Stimulated activated CD8-positive, alpha-beta memory T cell treated with anti-CD3 and anti-CD28 coated beads, Interleukin-7, amount 100 ng/mL, for 48 hours (primary cell): ENCODE results near the gene TTC22.

Source experiments
- DNase-seq, 2 donors: peaks; one replicate each; pipeline ENCODE4 v3.0.0-alpha.2; 2020; ENCODE audit warnings: low read depth in 1 of 2; ENCODE audit errors: extremely low read depth in 1 of 2

The TTC22 gene

DNA sequence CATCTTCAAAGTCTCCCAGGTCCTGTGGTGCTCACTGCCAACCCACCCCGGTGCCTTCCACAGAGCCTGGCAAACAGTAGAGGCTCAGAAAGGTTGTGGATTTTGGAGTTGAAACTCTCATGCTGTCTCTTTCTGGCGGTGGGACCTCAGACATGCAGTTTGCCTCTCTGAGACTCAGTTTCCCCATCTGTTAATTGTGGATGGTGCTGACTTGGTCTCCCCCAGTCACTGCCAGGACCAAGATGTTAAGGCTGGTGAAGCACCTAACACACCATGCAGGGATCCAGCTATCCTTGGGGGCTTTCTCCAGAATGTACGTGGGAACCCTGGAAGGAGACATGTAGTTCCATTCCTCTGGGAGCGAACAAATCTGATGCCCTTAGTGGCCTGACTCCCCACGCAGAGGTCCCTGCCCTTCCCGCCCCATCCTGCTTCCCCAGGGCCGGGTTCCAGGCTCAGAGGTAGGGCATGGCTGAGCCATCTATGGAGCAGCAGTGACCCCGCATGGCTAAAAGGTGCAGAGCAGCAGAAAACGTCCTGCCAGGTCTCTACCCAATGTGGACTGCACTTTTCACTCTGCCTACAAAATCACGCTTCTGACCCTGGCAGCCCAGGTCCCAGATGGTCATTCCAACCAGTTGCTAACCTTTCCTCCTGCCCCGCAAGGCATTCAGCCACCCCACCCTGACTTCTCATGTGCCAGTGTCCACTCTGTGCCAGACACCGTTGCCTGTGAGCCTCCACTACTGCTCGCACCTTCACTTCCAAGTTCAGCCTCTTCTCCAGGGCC is 9.2 kb upstream of the TTC22 start:
- DNase-seq = no peak

DNA sequence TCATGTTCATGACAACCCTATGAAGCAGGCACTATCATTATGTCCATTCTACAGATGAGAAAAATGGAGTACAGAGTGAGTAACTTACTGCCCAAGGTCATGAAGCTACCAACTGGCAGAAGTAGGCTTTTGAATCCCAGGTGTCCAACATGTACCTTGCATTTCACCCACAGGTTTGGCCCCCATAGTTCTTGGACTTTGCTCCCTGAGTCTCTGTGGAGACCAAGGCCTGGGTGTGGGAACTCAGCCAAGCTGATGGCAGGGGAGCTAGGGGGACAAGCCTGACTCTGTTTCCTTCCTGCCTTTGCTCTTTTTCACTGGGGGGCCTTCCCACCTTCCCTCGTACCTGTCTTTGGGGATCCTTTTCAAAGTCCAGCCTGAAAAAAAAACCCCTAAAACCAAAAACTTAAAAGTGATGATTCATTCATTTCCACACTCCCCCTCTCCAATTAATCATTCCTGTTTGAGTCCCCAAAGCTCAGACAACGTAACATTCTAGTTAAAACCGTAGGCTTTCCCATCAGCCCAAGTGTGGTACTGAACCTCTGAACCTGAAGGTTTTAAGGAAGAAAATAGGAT is 8.5 kb upstream of the TTC22 start:
- DNase-seq = no peak

DNA sequence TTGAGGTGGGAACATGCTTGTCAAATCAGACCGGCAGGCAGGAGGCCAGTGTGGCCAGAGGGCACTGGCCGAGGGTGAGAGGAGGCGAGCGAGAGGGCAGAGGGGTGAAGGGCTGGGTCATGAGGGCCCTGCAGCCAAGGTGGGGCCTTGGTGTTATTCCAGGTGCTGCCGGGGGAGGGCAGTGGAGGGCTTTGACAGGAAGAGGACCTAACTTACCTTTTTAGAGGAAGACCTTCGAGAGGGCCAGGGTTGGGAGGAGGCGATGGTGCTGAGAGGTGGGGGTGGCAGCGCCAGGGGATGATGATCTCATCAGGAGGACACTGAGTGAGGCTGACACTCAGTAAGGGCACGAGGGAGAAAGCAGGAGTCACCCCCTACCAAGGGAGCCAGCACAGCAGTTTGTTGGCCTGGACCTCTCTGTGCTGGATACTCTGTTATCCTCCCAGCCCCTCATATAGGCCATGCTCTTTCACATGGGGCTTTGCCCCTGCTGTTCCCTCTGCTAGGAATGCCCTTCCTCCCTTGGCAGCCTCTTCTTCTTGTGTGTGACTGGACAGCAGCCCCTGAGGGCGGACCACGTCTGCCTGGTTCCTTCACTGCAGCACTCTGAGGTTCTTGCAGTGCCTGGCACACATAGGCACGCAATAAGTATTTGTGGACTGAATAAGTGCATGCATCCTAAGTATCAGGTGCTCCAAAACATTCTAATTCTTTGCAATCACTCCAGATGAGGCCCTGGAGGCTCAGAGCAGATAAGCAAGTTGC is 7.5 kb upstream of the TTC22 start:
- DNase-seq = no peak

DNA sequence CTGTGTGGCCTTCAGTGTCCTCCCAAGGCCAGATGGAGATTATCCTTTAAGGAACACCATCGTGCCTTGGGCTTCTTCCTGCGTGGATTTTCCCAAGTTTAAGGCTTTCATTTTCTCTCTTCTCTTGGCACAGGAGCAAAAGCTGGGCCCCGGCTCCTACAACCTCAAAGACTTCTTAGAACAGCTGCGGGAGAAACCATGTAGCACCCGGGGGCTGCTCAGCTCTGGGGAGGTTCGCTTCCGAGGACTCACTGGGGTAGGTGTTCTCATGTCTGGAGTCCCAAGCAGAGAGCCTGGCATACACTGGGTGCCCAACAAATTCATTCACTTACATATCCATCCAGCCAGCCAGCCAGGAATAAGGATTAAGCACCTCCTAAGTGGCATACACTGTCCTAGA is 6.6 kb upstream of the TTC22 start:
- DNase-seq = no peak

DNA sequence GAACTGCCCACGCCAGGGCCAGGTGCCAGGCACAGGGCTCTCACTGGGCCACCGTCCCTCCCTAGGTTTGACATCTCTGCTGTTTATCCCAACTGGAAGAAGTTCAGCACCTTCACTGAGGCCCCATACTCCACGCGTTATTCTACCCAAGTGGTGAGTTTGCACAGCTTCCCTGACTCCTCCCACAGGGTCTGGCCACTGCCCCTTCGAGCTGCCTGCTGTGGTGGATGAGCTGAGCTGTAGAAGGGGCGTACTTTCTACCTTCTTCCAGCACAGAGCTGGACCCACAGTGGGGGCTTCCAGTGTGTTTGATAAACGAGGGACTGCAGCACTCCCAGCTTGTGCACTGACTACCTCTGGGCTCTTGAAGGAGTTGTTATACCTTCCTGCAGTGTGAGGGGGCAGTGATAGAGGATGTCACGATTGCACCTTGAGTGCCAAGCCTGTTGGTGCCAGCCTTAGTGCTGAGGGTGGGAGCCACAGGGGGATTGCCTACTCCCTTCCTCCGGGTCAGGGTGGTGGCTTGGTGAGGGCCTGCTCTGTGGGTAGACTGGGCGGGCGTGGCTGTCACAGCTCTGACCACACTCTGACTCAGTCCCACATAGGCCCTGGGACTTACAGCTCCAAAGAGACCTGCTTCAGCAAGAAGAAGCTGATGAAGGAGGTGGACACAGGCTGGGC is 5.9 kb upstream of the TTC22 start:
- no peak for DNase-seq

DNA sequence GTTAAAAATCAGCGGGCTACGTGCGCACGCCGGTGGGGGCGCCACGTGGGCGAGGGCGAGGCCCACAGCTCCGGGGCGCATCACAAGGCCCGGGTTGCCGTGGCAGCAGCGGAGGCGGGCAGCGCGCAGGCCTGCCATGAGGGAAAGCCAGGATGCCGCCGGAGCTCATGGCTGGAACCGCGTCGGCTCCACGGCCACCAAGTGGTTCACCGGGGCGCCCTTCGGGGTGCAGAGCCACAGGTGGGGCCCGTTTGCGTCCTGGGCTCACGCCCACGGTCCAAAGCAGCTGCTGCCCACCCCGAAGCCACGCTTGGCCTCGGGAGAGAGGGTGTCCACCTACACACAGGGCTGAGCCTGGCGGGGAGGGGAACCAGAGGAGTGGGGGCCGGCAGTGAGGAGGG is 4.9 kb upstream of the TTC22 start:
- no peak for DNase-seq

DNA sequence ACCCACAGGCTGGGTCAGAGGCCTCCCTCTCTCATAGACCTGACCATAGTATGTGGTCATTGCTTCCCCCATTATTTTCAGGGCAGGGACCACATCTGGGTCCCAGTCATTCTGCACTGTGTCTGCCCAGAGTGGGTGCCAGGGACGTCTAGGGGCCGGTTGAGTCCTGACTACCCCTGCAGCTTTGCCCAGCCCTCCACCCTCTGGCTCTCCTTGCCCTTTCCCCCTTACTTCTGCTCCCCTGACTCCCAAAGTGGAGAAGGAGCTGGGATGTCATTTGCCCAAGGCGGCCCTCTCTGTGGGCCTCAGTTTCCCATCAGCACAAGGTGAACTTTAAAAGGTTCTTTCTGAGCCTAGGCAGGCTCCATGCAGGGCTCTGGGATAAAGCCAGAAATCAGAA is 4.3 kb upstream of the TTC22 start:
- DNase-seq = no peak

DNA sequence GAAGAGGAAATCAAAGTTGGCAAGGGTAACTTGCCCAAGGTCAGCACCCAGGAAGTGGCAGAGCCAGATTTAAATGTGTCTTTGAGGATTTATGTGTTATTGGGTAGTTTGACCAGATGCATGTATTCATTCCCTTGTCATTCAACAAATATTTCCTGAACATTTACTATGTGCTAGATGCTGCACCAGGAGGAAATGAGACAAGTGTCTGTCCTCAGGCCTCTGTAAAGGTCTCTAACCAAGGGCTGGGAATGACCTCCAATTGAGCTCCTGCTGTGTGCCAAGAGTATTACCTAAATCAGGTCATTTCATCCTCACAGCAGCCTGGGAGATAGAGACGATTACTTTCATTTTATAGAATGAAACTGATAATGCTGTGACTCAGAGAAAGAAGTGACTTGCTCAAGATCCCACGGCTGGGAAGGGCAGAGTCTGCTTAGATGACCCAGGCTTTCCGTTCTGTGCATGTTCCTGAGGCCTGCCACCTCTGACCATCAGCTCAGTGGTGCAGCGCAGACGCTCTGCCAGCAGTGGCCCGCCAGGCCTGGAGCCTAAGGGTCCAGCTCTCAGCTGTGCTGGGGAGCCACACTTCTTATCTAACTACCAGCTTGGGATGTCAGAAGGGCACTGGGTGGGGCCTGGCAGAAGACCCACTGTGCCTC is 3.5 kb upstream of the TTC22 start:
- DNase-seq = peak in 1 of 2 donors; percentile 39

DNA sequence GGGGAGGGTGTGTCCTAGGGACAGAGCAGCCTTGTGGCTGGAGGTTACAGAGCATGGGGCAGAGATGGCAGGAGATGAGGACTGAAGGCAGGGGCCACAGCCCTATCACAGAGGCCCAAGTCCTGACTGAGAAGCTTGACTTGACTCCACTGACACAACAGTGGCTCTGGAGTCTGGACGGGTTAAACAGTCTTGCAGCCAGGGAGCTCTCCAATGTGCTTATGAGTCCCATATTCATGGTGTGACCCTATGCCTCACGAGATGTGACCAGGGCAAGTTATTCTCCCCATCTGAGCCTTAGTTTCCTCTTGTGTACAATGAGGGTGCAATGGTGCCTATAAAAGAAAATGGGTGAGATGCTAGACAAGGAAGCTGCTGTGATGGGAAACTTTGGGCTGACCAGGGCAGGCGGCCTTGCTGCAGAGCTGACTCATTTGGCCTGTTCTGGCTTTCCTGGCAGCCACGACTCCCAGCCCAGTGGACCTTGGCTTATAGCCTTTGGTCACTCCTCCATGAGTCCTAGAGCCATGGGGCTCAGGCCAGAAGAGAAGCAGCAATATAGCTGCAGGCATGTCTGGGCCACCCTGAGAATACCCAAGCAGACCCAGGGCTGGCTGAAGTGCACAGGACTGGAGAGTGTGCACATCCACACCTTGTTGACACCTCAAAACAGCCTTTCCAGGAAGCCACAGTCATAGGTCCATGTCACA is 2.8 kb upstream of the TTC22 start:
- DNase-seq = no peak

DNA sequence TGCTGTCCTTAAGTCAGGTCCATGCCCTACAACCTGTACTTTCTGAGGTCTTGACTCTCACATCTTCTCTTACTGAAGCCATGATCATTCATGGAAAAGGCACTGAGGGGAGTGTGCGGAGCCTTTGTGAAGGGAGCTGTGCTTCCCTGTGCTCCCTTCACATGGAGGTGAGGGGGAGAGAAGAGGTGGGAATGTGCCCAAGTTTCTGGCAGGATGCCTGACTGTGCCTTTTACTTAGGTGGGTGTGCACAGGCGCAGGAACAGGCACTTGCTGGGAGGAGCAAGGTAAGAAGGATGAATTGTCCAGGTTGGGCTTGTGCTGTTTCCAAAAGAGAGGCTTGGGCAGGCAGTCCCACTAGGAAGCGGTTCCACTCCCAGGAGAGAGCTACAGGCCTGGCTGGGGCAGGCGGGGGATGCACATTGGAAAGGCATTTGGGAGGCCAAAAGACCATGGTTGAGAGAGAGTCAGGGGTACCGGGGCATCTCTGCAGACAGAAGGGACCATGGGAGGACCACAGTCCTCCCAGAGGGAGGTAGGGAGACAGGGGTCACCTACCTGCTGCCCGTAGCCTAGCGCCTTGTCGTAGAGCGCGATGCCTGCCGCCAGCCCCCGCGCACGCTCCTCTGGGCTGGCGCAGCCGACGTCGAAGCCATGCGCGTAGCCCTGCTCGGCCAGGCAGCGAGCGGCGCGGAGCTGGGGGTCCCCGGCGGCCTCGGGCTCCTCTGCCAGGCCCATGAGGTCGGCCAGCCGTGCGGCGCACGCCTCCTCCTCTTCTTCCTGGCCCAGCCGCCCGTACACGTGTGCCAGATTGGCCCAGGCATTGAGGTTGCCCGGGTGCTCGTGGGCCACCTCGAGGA is 853 bp downstream of the TTC22 start:
- no peak for DNase-seq

DNA sequence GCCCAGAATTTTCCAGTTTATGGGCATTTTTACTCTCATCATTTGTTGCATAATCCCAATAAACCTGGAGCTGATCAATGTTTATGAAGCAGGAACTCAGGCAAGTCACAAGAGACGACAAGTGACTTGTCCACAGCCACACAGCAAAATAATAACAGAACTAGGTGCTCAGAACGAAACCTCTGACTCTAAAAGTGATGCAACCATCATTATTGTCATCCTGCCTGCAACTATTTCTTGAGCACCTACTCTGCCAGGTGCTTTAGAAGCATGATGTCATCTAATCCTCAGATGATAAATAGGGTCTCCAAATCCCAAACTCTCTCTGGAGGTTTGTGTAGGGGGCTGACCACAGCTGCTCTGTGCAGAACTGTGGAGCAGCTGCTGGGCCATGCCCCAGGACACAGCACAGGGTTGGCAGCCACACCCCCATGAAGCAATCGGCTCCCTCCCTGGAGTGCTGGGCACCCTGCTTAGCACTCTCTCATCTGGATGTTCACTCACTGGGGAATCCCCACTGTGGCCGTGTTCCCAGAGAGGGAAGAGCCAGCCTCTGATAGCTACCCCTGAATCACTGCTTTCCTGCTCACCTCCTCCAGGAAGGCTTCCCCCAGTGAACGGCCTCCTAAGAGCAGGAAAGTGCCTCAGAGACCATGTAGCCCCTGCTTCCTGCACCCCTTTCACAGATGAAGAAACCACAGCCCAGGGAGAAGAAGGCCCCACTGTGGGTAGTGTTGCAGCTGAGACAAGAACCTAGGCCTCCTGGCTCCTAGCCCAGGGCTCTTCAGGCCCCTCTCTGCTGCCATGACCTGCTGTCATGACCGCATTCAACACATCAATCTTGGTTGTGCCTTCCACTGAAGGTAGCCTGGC is 2.1 kb downstream of the TTC22 start:
- peak in 1 of 2 donors; percentile 50 for DNase-seq

DNA sequence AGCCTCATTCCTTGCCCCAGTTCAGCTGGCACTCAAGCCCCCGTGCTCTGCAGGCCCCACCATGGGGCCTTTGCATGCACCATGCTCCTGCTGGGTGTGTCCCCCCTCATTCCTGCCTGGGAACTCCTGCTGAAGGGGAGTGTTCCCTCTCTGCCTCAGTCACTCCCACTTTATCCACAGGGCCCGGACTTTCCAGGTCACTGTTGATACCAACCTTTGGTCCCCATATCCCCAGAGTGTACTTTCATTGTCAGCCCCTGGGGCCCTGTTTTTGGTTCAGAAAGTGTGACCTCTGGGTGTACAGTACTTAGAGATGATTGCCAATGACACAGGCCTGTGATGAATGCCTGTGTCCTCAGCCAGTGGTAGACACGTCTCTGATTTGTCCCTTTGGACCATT is 2.9 kb downstream of the TTC22 start:
- no peak for DNase-seq

DNA sequence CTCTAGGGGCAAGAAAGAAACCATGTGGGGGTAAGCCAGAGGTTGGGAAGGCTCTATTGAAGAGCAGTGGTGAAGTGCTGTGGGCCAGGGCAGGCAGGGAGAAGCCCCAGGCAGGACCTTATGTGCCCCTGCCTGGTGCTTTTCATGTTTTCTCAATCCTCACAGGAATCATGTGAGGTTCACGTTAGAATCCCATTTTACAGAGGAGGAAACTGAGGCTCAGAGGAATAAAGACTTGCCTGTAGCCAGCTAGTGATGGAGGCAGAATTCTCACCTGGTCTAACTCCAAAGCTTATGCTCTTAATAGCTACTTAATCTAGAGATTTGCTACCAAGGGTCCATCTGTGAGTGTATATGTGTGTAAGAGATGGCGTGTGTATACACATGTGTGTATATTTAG is 4.2 kb downstream of the TTC22 start:
- no peak for DNase-seq

DNA sequence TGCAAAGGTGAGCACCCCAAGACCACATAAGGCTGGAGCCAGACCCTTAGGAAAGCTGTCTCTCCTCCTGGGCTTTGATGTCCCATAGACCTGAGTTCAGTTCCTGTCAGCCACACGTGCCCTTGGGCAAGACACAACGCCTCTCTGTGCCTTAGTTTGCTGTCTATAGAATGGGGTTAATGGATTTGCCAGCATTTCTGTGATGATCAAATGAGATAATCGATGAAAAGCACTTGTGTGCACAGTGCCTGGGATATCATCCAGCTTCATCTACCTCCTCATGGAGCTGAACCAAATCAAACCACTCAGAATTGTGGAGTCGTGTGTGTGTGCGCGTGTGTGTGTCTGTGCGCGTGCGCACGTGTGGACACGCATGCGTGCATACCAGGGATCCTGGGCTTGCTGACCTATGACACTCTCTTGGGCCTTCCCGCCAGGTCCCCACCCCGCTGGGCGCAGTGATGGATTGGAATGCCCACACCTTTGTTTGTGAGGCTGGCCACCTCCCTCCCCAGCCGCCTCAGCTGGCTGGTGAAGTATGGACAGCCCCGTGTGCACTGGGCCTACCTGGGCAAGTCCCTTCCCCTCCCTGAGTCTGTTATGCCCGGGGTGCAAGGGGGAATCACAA is 5.2 kb downstream of the TTC22 start:
- DNase-seq = no peak

DNA sequence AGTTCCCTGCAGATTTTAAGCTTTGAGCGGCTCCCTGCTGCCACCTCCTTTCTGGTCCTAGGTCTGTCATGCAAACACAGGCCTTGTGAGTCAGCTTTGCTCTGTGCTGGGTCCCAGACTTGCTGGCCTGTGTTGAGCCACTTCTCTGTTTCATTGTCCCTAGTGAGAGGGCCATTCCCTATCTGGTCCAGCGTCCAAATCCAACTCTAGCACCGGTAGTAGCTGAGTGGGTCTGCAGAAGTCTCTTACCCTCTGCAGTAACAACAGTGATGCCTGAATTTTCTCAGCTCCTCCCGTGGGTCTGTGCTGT is 5.8 kb downstream of the TTC22 start:
- no peak for DNase-seq

DNA sequence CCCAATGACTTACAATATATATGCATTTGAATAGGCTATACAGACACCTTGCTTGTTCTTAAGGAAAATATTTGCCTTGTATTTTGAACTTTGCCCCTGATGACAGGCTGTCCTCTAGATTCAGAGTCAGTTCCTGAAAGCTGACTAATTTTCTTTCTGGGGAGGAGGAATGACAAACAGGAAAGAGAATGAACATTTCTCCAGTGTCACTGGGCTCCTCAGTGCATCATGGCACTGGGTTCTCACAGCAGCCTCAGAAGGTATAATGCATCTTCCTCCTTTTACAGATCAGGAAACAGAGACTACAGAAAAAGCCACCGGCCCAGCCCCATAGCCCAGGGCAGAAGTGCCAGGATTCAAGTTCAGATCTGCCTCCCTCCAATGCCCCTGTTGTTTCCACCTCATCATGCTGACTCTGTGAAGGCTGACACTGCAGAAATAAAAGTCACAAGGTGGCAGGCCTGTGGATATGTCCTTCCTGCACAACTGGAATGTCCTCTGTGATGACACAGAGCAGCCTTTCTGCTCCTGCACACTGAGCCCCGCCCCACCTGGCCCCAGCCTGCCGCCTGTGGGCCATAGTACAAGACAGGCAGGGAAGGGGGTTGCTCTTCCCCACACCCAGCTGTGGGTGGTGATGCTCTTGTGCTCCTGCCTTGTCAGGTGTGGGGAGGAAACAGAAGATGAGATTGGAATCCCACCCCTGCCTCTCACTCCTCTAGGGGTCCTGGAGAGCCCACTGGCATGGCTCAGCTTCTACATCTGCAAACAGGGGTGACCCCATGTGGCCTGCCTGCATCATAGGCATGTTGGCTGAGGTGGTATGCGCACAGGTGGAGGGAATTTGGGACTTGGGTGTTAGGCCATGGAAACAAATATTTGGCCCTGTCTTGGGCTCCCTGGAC is 6.4 kb downstream of the TTC22 start:
- DNase-seq = no peak

DNA sequence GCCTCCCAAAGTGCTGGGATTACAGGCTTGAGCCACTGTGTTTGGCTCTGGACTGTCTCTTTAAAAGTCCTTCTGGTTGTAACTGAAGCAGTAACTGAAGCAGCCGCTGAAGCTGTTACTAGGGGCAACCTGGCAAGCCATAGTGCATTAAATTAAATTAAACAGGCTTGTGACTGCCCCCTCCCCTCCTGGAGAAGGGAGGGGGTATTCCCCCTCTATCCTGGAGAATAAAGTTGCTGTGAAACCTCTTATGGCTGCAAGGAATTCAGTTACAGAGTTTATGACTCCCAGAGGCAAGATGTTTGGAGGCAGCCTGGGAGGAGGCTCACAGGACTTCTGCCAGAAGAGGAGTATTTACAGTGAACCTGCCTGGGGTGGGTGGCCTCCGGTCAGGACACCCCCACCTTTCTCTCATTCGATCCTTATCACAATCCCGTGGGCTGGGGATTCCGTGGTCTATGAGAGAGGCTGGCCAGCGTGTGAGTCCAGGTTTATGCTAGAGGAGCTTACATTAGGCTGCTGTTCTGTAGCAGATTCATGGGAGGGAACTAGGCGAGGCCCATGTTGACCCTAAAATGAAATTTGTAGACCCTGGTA is 8.3 kb downstream of the TTC22 start:
- DNase-seq = no peak
